ENCODE measurements around the gene SREBF1. TPM values are rescaled to one million over a fixed set of nuclear protein-coding genes. Genes with fewer than 3 reads are reported as not detected.

The SREBF1 gene
- total RNA-seq, 1 donor from 2014 or later, result 84.0 TPM

DNA sequence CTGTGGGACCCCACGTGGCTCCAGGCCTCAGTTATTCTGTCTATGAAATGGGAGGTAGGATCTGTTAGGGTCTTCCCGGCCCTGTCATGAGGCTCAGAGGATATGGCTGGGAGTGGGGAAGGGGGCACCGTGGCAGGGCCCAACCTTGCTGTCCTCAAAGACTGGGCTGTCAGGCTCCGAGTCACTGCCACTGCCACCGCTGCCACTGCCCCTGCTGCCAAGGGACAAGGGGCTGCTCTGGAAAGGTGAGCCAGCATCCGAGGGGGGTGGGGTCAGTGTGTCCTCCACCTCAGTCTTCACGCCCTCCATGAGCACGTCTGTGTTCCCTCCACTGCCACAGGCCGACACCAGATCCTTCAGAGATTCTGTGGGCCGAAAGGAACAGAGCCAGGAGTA, 19.2 kb downstream of the SREBF1 start:
- Histone ChIP-seq H3K4me1 (peaks cover 77% of the 10 kb centered on the region), H3K9me3 (no peaks in the 10 kb centered on the region), H3K27me3 (no peaks in the 10 kb centered on the region), H3K4me3 (no peak overlapping the region), H3K27ac (peak overlapping the region; percentile 15), H3K36me3 (peaks cover 0 to 62% of the 10 kb centered on the region in 2 donors)
- DNase-seq (ENCODE audit: extremely low spot score in 2 of 2), result no peak
- intact Hi-C loops (cut with DNase I), result loop anchor here (10.0 kb wide), 1 partner anchor 107 kb away; no protein-coding TSS in a partner anchor
- peak in 1 of 2 donors; percentile 12 for TF ChIP-seq POLR2AphosphoS5 (IDR thresholded peaks at IDR 0.05; ENCODE audit: insufficient read depth in 1 of 2, low read depth in 1 of 2)
- TF ChIP-seq POLR2A (IDR thresholded peaks at IDR 0.05), result no peak

- intact Hi-C loops (cut with DNase I), result loop anchor here (10.0 kb wide), 1 partner anchor 108 kb away; no protein-coding TSS in a partner anchor
- no peaks in the 10 kb centered on the region for H3K27me3 ChIP-seq
- peaks cover 77% of the 10 kb centered on the region for H3K4me1 ChIP-seq
- H3K36me3 ChIP-seq, result peaks cover 0 to 62% of the 10 kb centered on the region in 2 donors
- TF ChIP-seq POLR2AphosphoS5 (IDR thresholded peaks at IDR 0.05; ENCODE audit: insufficient read depth in 1 of 2, low read depth in 1 of 2) (no peak), POLR2A (IDR thresholded peaks at IDR 0.05) (no peak)
- TF ChIP-seq, protein P1, sequence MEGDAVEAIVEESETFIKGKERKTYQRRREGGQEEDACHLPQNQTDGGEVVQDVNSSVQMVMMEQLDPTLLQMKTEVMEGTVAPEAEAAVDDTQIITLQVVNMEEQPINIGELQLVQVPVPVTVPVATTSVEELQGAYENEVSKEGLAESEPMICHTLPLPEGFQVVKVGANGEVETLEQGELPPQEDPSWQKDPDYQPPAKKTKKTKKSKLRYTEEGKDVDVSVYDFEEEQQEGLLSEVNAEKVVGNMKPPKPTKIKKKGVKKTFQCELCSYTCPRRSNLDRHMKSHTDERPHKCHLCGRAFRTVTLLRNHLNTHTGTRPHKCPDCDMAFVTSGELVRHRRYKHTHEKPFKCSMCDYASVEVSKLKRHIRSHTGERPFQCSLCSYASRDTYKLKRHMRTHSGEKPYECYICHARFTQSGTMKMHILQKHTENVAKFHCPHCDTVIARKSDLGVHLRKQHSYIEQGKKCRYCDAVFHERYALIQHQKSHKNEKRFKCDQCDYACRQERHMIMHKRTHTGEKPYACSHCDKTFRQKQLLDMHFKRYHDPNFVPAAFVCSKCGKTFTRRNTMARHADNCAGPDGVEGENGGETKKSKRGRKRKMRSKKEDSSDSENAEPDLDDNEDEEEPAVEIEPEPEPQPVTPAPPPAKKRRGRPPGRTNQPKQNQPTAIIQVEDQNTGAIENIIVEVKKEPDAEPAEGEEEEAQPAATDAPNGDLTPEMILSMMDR (IDR thresholded peaks at IDR 0.05), result no peak
- no peaks in the 10 kb centered on the region for H3K9me3 ChIP-seq
- no peak overlapping the region for H3K4me3 ChIP-seq
- H3K27ac ChIP-seq, result no peak overlapping the region
- DNase-seq (ENCODE audit: extremely low spot score in 2 of 2), result no peak
Observed at GRCh38 chr17:17816831-17817551, 19.8 kb downstream of the SREBF1 start.

DNA sequence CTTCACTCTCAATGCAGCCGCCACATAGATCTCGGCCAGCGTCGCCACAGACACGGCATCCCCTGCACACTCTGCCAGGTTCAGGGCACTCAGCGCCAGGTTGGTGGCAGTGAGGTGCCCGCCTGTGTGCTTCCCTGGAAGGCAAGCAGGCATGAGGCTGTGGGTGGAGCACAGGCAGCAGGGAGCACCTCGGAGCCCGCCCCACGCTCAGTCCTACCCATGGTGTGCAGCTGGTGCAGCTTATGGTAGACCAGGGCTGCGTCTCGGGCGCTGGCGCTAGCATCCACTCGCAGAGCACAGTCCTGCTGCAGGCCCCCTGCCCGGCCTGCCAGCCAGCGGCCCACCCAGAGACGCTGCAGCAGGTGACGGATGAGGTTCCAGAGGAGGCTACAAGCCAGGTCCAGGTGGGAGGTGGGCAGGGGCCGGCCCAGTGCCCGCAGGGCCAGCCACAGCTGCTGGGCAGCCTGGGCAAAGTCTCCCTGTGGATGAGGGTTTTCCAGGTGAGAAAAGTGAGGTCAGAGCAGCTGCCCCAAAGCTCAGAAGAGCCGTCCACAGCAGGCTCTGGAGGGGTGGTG, 20.5 kb downstream of the SREBF1 start:
- H3K4me1 ChIP-seq, result peaks cover 77% of the 10 kb centered on the region
- H3K9me3 ChIP-seq, result no peaks in the 10 kb centered on the region
- intact Hi-C loops (cut with DNase I), result loop anchor here (10.0 kb wide), 1 partner anchor 108 kb away; no protein-coding TSS in a partner anchor
- H3K27ac ChIP-seq, result no peak overlapping the region
- H3K36me3 ChIP-seq, result peaks cover 0 to 62% of the 10 kb centered on the region in 2 donors
- DNase-seq (ENCODE audit: extremely low spot score in 2 of 2), result no peak
- H3K4me3 ChIP-seq, result no peak overlapping the region
- TF ChIP-seq POLR2AphosphoS5 (IDR thresholded peaks at IDR 0.05; ENCODE audit: insufficient read depth in 1 of 2, low read depth in 1 of 2), result peak in 1 of 2 donors; percentile 12
- no peak for TF ChIP-seq POLR2A (IDR thresholded peaks at IDR 0.05)
- H3K27me3 ChIP-seq, result no peaks in the 10 kb centered on the region

GRCh38 chr17:17815436-17816200, 21.2 kb downstream of the SREBF1 start:
- intact Hi-C loops (cut with DNase I), result loop anchor here (10.0 kb wide), 1 partner anchor 109 kb away; no protein-coding TSS in a partner anchor
- no peaks in the 10 kb centered on the region for H3K9me3 ChIP-seq
- H3K27me3 ChIP-seq, result no peaks in the 10 kb centered on the region
- peaks cover 0 to 62% of the 10 kb centered on the region in 2 donors for H3K36me3 ChIP-seq
- DNase-seq (ENCODE audit: extremely low spot score in 2 of 2), result no peak
- H3K4me3 ChIP-seq, result no peak overlapping the region
- peaks cover 77% of the 10 kb centered on the region for H3K4me1 ChIP-seq
- TF ChIP-seq POLR2AphosphoS5 (IDR thresholded peaks at IDR 0.05; ENCODE audit: insufficient read depth in 1 of 2, low read depth in 1 of 2), result peak in 1 of 2 donors; percentile 1
- no peak for TF ChIP-seq POLR2A (IDR thresholded peaks at IDR 0.05)
- H3K27ac ChIP-seq, result peak overlapping the region; percentile 5

DNA sequence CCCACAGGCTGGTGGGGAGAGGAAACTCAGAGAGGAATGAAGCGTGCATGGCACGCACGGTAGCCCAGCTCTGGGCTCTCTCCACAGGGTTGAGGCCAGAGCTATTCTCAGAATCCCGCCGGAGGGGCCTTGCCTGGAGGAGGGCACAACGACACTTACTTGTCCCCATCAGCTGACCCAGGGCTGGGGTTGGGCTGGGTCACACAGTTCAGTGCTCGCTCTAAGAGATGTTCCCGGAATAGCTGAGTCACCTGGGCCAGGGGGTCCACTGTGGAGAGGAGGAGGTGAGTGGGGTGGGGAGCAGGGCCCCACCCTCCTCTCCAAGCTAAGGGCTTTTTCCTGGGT, 21.8 kb downstream of the SREBF1 start:
- Histone ChIP-seq H3K4me1 (peaks cover 77% of the 10 kb centered on the region), H3K4me3 (no peak overlapping the region)

GRCh38 chr17:17814162-17815061, 22.4 kb downstream of the SREBF1 start:
- Histone ChIP-seq H3K27me3 (no peaks in the 10 kb centered on the region), H3K4me3 (no peak overlapping the region), H3K4me1 (peaks cover 77% of the 10 kb centered on the region), H3K36me3 (peaks cover 0 to 58% of the 10 kb centered on the region in 2 donors), H3K9me3 (no peaks in the 10 kb centered on the region), H3K27ac (peak overlapping the region; percentile 5)
- intact Hi-C loops (cut with DNase I), result loop anchor here (10.0 kb wide), 1 partner anchor 110 kb away; no protein-coding TSS in a partner anchor
- no peak for TF ChIP-seq POLR2AphosphoS5 (IDR thresholded peaks at IDR 0.05; ENCODE audit: insufficient read depth in 1 of 2, low read depth in 1 of 2)
- TF ChIP-seq, protein P1 (IDR thresholded peaks at IDR 0.05), result no peak
- TF ChIP-seq POLR2A (IDR thresholded peaks at IDR 0.05), result no peak
- no peak for DNase-seq (ENCODE audit: extremely low spot score in 2 of 2)

More for the DNA sequence above, 21.8 kb downstream of the SREBF1 start:
- no peak for TF ChIP-seq POLR2A (IDR thresholded peaks at IDR 0.05)
- TF ChIP-seq POLR2AphosphoS5 (IDR thresholded peaks at IDR 0.05; ENCODE audit: insufficient read depth in 1 of 2, low read depth in 1 of 2), result no peak
- intact Hi-C loops (cut with DNase I), result loop anchor here (10.0 kb wide), 1 partner anchor 110 kb away; no protein-coding TSS in a partner anchor
- Histone ChIP-seq H3K27me3 (no peaks in the 10 kb centered on the region), H3K27ac (peak overlapping the region; percentile 5), H3K9me3 (no peaks in the 10 kb centered on the region), H3K36me3 (peaks cover 0 to 62% of the 10 kb centered on the region in 2 donors)
- DNase-seq (ENCODE audit: extremely low spot score in 2 of 2), result no peak
